Activated naive CD8-positive, alpha-beta T cell treated with anti-CD3 and anti-CD28 coated beads for 36 hours (primary cell): Measurements from ENCODE around the gene EID2. TPM values are rescaled to one million over a fixed set of nuclear protein-coding genes. Genes with fewer than 3 reads are reported as not detected.

Experiments used
- DNase-seq: peaks from one replicate; pipeline ENCODE4 v3.0.0; 2021
- H3K27ac Mint-ChIP-seq: one replicate; pipeline ENCODE4 v1.8.0; 2022; ENCODE audit warnings: mild to moderate bottlenecking, moderate library complexity, mixed read lengths
- H3K27me3 Mint-ChIP-seq: one replicate; pipeline ENCODE4 v1.8.0; 2022; ENCODE audit warnings: mild to moderate bottlenecking, mixed read lengths
- H3K36me3 Mint-ChIP-seq: one replicate; pipeline ENCODE4 v1.8.0; 2021; ENCODE audit warnings: mild to moderate bottlenecking, mixed read lengths
- H3K4me1 Mint-ChIP-seq: one replicate; pipeline ENCODE4 v1.8.0; 2021; ENCODE audit warnings: mixed read lengths
- H3K4me3 Mint-ChIP-seq: one replicate; pipeline ENCODE4 v1.8.0; 2022; ENCODE audit warnings: mild to moderate bottlenecking, moderate library complexity, mixed read lengths
- H3K9me3 Mint-ChIP-seq: one replicate; pipeline ENCODE4 v1.8.0; 2022; ENCODE audit warnings: mixed read lengths
- total RNA-seq, 2 experiments: library from RNA; stranded (reverse); gene quantifications; one replicate each; pipeline ENCODE4 v1.2.3, GENCODE V29; 2021

The EID2 gene
- total RNA-seq, 2 experiments from 2014 or later = 13.6 to 14.2 TPM

- Mint-ChIP-seq H3K4me3 (no peak overlapping the region), H3K36me3 (no peaks in the 10 kb centered on the region), H3K27me3 (no peaks in the 10 kb centered on the region), H3K27ac (no peak overlapping the region), H3K9me3 (no peaks in the 10 kb centered on the region), H3K4me1 (peaks cover 35% of the 10 kb centered on the region)
- DNase-seq = no peak
Observed at GRCh38 chr19:39546599-39546998, 6.6 kb upstream of the EID2 start.

DNA sequence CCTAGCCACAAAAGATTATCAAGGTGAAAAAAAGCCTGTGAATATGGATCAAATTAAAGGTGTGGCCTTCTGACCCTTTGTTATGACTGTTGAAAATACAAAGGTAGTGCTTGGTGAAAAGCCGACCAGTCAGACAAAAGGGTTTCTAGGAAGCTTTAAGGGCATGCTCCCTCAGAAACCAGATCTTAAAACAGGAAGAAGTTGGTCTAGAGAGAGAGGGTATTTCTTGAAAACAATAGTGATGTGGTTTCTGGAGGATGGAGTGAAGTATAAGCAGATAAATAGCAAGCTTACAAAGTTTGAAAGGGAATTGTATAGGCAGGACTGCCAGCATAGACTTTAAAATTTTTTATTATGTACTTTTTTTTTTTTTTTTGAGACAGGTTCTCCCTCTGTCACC lies 5.0 kb upstream of the EID2 start:
- peak overlapping the region; percentile 18 for H3K27ac Mint-ChIP-seq
- no peak overlapping the region for H3K4me3 Mint-ChIP-seq
- H3K4me1 Mint-ChIP-seq = peaks cover 41% of the 10 kb centered on the region
- no peaks in the 10 kb centered on the region for H3K36me3 Mint-ChIP-seq
- no peak for DNase-seq
- H3K27me3 Mint-ChIP-seq = peaks cover 4% of the 10 kb centered on the region
- no peaks in the 10 kb centered on the region for H3K9me3 Mint-ChIP-seq

GRCh38 chr19:39544226-39544903 lies 4.4 kb upstream of the EID2 start:
- Mint-ChIP-seq H3K36me3 (no peaks in the 10 kb centered on the region), H3K4me3 (no peak overlapping the region), H3K27me3 (peaks cover 4% of the 10 kb centered on the region), H3K27ac (peak overlapping the region; percentile 18), H3K4me1 (peaks cover 41% of the 10 kb centered on the region), H3K9me3 (no peaks in the 10 kb centered on the region)
- no peak for DNase-seq

GRCh38 chr19:39543477-39543857 lies 3.5 kb upstream of the EID2 start:
- no peak overlapping the region for H3K4me3 Mint-ChIP-seq
- no peak overlapping the region for H3K27ac Mint-ChIP-seq
- peaks cover 4% of the 10 kb centered on the region for H3K27me3 Mint-ChIP-seq
- H3K9me3 Mint-ChIP-seq = no peaks in the 10 kb centered on the region
- no peaks in the 10 kb centered on the region for H3K36me3 Mint-ChIP-seq
- H3K4me1 Mint-ChIP-seq = peaks cover 47% of the 10 kb centered on the region
- no peak for DNase-seq

- H3K4me1 Mint-ChIP-seq = peaks cover 58% of the 10 kb centered on the region
- no peak overlapping the region for H3K27ac Mint-ChIP-seq
- H3K4me3 Mint-ChIP-seq = no peak overlapping the region
- H3K36me3 Mint-ChIP-seq = no peaks in the 10 kb centered on the region
- H3K27me3 Mint-ChIP-seq = peaks cover 4% of the 10 kb centered on the region
- DNase-seq = no peak
- H3K9me3 Mint-ChIP-seq = no peaks in the 10 kb centered on the region
Observed at GRCh38 chr19:39542206-39542605, 2.2 kb upstream of the EID2 start.

GRCh38 chr19:39540333-39540673 lies 342 bp upstream of the EID2 start:
- DNase-seq = no peak
- Mint-ChIP-seq H3K4me1 (peaks cover 57% of the 10 kb centered on the region), H3K4me3 (peak overlapping the region; percentile 95), H3K36me3 (peaks cover 4% of the 10 kb centered on the region), H3K27me3 (peaks cover 4% of the 10 kb centered on the region), H3K9me3 (no peaks in the 10 kb centered on the region), H3K27ac (peak overlapping the region; percentile 92)

GRCh38 chr19:39539165-39539517 lies 820 bp downstream of the EID2 start:
- peaks cover 4% of the 10 kb centered on the region for H3K27me3 Mint-ChIP-seq

GRCh38 chr19:39533791-39534190 lies 6.2 kb downstream of the EID2 start:
- Mint-ChIP-seq H3K4me3 (no peak overlapping the region), H3K9me3 (no peaks in the 10 kb centered on the region), H3K27ac (no peak overlapping the region), H3K4me1 (peaks cover 37% of the 10 kb centered on the region), H3K36me3 (peaks cover 4% of the 10 kb centered on the region), H3K27me3 (no peaks in the 10 kb centered on the region)
- no peak for DNase-seq

More at GRCh38 chr19:39539165-39539517, 820 bp downstream of the EID2 start:
- H3K4me1 Mint-ChIP-seq = peaks cover 48% of the 10 kb centered on the region
- H3K27ac Mint-ChIP-seq = peak overlapping the region; percentile 86
- no peak for DNase-seq
- peak overlapping the region; percentile 95 for H3K4me3 Mint-ChIP-seq
- peaks cover 4% of the 10 kb centered on the region for H3K36me3 Mint-ChIP-seq
- H3K9me3 Mint-ChIP-seq = no peaks in the 10 kb centered on the region

DNA sequence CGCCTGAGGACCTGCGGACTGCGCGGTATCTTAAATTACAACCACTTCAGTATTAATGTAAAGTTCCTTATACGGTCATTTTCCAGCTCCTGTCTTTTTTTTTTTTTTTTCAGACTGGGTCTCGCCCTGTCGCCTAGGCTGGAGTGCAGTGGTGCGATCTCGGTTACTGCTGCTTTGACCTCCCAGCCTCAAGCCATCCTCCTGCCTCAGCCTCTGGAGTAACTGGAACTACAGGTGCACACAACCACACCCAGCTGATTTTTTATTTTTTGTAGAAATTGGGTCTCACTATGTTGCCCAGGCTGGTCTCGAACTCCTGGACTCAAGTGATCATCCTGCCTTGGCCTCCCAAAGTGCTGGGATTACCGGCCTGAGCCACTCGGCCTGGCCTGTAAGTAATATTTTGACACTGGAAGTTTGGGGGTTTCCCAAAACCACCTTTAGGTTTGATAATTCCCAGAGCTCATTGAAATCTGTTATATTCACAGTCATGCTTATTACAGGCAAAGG lies 6.9 kb downstream of the EID2 start:
- Mint-ChIP-seq H3K9me3 (no peaks in the 10 kb centered on the region), H3K27ac (no peak overlapping the region), H3K27me3 (no peaks in the 10 kb centered on the region), H3K4me3 (peak overlapping the region; percentile 93), H3K4me1 (peaks cover 35% of the 10 kb centered on the region), H3K36me3 (peaks cover 4% of the 10 kb centered on the region)
- DNase-seq = no peak

GRCh38 chr19:39532233-39533002 lies 7.5 kb downstream of the EID2 start, which contains the start of gene EID2B:
Gene EID2B, minus strand, starts transcription at chr19:39532852. Its CDS starts 50 bp downstream, at chr19:39532802.
- no peaks in the 10 kb centered on the region for H3K9me3 Mint-ChIP-seq
- peaks cover 29% of the 10 kb centered on the region for H3K4me1 Mint-ChIP-seq
- no peaks in the 10 kb centered on the region for H3K27me3 Mint-ChIP-seq
- peak; percentile 94 for DNase-seq
- peak within 1 kb of the TSS; percentile 93 for H3K4me3 Mint-ChIP-seq
- H3K27ac Mint-ChIP-seq = peak within 1 kb of the TSS; percentile 82
- H3K36me3 Mint-ChIP-seq = peaks cover 4% of the 10 kb centered on the region

DNA sequence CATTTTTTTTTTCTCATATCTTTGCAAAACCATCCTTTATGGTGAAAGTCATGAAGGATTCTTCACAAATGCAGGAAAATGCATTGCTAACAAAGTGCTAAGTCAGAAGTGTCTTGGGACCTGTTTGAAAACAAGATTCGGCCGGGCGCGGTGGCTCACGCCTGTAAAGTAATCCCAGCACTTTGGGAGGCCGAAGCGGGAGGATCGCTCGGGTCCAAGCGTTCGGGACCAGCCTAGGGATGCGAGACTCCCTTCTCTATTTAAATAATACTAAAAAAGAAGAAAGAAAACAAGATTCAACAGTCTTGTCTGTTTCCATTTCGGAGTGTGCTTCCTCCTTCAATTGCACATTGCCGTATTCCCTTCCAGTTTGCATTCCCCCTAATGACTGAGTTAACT lies 8.1 kb downstream of the EID2 start:
- no peak for DNase-seq
- peak overlapping the region; percentile 93 for H3K4me3 Mint-ChIP-seq
- H3K36me3 Mint-ChIP-seq = peaks cover 2% of the 10 kb centered on the region

DNA sequence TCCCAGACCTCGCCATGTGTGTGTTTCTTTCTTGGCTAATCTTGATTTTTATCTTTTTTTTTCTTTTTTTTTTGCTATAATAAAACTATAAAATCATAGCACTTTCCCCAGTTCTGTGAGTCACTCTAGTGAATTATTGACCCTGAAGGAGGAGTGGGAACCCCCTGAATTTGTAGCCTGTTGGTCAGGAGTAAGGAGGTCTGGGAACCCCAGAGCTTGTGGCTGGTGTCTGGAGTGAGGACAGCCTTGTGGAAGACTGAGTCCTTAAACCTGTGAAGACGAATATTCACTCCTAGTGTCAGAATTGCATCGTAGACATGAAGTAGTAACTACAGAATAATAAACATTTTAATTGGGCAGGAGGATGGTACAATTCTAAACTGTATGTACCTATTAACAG lies 14.8 kb downstream of the EID2 start:
- Mint-ChIP-seq H3K27ac (no peak overlapping the region), H3K9me3 (no peaks in the 10 kb centered on the region), H3K27me3 (no peaks in the 10 kb centered on the region), H3K4me1 (peaks cover 10% of the 10 kb centered on the region), H3K36me3 (no peaks in the 10 kb centered on the region), H3K4me3 (no peak overlapping the region)
- DNase-seq = no peak

More for the DNA sequence above, 8.1 kb downstream of the EID2 start:
- peak overlapping the region; percentile 72 for H3K27ac Mint-ChIP-seq
- H3K4me1 Mint-ChIP-seq = peaks cover 27% of the 10 kb centered on the region
- no peaks in the 10 kb centered on the region for H3K27me3 Mint-ChIP-seq
- H3K9me3 Mint-ChIP-seq = no peaks in the 10 kb centered on the region

DNA sequence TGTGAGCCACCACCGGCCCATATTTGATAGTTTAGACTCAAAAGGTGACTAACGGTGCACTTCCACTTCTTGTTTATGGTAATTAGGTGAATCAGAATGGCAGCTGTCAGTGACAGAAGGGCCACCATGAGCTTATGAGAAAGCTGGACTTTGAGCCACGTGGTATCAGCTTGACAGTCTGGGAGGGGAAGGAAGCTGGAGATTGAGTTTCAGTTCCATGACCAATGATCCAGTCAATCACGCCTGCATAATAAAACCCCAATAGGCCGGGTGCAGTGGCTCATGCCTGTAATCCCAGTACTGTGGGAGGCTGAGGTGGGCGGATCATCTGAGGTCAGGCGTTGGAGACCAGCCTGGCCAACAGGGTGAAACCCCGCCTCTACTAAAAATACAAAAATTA lies 15.5 kb downstream of the EID2 start:
- H3K4me3 Mint-ChIP-seq = no peak overlapping the region

DNA sequence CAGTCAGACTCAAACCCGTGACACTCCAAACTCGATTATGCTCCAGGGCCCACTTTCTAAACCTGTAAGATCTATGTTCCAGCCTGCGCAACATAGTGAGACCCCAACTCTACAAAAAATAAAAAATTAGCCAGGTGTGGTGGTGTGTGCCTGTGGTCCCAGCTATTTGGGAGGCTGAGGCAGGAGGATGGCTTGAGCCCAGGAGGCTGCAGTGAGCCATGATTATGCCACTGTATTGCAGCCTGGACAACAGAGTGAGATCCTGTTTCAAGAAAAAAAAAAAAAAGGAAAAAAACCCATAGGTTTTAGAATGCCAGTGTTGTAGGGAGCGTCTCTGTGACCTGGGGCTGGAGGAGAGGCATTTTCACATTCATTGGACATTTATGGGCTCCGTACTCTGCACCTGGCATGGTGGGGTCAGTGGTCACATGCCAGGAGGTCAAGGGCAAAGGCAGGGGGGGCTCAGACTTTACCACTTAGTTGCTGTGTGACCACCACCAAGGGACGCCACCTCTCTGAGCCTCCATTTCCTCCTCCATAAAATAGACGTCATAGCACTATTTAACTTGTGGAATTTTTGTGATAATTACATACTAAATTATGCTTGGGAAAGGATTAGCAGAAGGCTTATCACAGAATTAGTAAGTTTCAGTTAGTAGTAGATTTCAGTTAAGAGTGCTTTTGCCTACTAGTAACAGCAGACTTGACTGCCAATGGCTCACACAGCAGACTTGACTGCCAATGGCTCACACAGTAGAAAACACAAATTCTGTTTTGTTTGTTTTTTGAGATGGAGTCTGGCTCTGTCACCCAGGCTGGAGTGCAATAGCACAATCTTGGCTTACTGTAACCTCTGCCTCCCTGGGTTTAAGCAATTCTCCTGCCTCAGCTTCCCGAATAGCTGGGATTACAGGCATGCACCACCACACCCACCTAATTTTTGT lies 19.1 kb downstream of the EID2 start:
- H3K4me3 Mint-ChIP-seq = no peak overlapping the region
- H3K4me1 Mint-ChIP-seq = peaks cover 7% of the 10 kb centered on the region
- no peak overlapping the region for H3K27ac Mint-ChIP-seq
- H3K27me3 Mint-ChIP-seq = peaks cover 16% of the 10 kb centered on the region
- H3K9me3 Mint-ChIP-seq = no peaks in the 10 kb centered on the region
- no peak for DNase-seq
- H3K36me3 Mint-ChIP-seq = no peaks in the 10 kb centered on the region

More for the DNA sequence above, 15.5 kb downstream of the EID2 start:
- H3K9me3 Mint-ChIP-seq = no peaks in the 10 kb centered on the region
- peak overlapping the region; percentile 8 for H3K27ac Mint-ChIP-seq
- H3K4me1 Mint-ChIP-seq = peaks cover 9% of the 10 kb centered on the region
- DNase-seq = no peak
- no peaks in the 10 kb centered on the region for H3K27me3 Mint-ChIP-seq
- H3K36me3 Mint-ChIP-seq = no peaks in the 10 kb centered on the region

- H3K9me3 Mint-ChIP-seq = no peaks in the 10 kb centered on the region
- no peak for DNase-seq
- H3K27ac Mint-ChIP-seq = no peak overlapping the region
- peaks cover 35% of the 10 kb centered on the region for H3K27me3 Mint-ChIP-seq
- H3K4me3 Mint-ChIP-seq = no peak overlapping the region
- no peaks in the 10 kb centered on the region for H3K36me3 Mint-ChIP-seq
- H3K4me1 Mint-ChIP-seq = peaks cover 14% of the 10 kb centered on the region
Observed at GRCh38 chr19:39518975-39519374, 21.0 kb downstream of the EID2 start.
